DMS 273 (cell line): Measurements from ENCODE around the gene SLC26A1.

Source experiments
- DNase-seq: peaks from one replicate; lab custom pipeline; 2025; ENCODE audit not compliant: unreplicated experiment; lab: John Stamatoyannopoulos, UW

SLC26A1 gene

GRCh38 chr4:1014291-1015167 lies 21.3 kb upstream of the SLC26A1 start:
- DNase-seq = no peak

- no peak for DNase-seq
Measured at GRCh38 chr4:1013225-1014073, 20.2 kb upstream of the SLC26A1 start.

DNA sequence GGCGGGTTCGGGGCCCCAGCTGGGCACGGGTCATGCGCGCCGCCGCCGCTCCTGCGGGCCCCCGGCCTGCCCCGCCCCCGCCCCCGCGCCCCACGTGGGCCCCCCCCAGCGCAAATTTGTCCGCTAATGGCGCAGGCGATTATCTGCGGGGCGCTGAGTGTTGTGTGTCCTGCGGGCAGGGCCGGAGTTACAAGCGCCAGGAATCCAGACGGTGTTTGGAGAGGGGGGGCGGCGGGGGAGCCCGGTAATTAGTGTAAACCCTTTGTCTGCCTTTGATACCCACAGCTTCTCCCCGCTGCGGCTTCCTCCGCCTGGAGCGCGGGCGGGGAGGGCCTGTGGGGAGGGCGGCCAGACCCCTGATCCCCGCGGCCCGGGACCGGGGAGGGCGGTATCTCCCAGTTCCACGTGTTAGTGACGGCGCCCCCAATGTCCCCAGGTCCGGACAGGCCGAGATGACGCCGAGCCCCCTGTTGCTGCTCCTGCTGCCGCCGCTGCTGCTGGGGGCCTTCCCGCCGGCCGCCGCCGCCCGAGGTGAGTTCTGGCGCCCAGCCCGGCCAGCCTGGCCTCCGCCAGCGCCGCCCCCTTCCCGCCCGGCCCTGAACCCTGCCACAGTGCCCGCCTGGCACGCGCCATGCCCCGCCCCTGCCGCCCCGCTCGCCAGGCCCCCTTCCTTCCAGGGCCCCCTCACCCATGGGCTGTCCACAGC lies 19.0 kb upstream of the SLC26A1 start:
- peak; percentile 86 for DNase-seq

- DNase-seq = no peak
Measured at GRCh38 chr4:1011666-1012033, 18.4 kb upstream of the SLC26A1 start.

- peak; percentile 94 for DNase-seq
Measured at GRCh38 chr4:1011022-1011665, 17.9 kb upstream of the SLC26A1 start, which contains the start of gene FGFRL1. Gene FGFRL1 (plus strand): TSS chr4:1011626. CDS start chr4:1012486, 860 bp downstream.

DNA sequence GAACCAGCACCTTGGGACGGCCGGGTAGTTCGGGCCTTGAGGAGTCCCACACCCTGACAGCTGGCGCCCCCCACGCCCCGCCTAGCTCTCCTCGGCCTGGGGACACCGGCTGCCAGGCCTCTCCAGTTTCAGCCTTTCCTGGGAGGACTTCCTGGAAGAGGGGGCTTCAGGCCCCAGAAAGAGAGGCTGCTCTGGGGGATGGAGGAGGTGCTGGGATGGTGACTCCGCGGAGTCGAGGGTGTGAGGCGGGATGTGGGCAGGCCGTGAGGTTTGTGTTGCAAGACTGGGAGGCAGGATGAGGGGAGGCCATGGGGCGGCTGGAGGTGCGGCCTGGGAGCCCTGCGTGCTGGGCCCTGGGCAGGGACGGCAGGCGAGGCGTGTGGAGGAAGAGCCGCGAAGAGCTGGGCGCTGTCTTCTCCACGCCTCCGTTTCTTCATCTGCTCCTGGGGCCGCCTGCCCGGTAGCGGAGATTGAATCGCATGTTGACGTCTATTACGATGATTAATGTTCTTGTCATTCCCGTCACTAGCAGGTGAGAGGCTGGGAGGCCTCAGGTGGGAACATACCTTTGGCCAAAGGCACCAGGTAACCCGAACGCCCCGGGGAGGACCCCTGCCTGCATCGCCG lies 17.3 kb upstream of the SLC26A1 start:
- DNase-seq = peak; percentile 79

GRCh38 chr4:1009542-1010394 lies 16.6 kb upstream of the SLC26A1 start:
- DNase-seq = peak; percentile 76

GRCh38 chr4:1008840-1009541 lies 15.8 kb upstream of the SLC26A1 start:
- peak; percentile 36 for DNase-seq

DNA sequence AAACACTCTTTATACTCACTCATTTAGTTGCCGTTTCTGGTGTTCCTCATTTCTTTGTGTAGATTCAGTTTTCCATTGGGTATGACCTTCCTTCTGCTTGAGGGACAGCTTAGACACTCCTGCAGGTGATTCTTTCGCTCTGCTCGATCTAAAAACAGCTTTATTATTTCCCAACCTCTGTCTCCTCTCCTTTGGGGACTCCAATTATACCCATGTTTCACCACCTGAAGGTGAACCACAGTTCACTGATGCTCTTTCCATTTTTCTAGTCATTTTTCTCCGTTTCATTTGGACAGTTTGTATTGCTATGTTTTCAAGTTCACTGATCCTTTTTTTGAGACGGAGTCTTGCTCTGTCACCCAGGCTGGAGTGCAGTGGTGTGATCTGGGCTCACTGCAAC lies 13.7 kb upstream of the SLC26A1 start:
- DNase-seq = no peak

- DNase-seq = no peak
Measured at GRCh38 chr4:1004557-1005485, 11.6 kb upstream of the SLC26A1 start.

DNA sequence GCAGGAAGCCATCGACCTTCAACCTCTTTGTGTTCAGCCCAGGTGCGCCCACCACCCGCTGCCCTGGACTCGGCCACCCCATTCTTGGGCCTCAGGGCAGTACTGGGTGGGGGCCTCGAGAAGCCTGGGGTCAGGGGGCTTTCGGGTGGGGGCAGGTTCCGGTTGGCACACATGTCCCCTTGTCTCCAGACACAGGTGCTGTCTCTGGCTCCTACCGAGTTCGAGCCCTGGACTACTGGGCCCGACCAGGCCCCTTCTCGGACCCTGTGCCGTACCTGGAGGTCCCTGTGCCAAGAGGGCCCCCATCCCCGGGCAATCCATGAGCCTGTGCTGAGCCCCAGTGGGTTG lies 10.8 kb upstream of the SLC26A1 start:
- no peak for DNase-seq

DNA sequence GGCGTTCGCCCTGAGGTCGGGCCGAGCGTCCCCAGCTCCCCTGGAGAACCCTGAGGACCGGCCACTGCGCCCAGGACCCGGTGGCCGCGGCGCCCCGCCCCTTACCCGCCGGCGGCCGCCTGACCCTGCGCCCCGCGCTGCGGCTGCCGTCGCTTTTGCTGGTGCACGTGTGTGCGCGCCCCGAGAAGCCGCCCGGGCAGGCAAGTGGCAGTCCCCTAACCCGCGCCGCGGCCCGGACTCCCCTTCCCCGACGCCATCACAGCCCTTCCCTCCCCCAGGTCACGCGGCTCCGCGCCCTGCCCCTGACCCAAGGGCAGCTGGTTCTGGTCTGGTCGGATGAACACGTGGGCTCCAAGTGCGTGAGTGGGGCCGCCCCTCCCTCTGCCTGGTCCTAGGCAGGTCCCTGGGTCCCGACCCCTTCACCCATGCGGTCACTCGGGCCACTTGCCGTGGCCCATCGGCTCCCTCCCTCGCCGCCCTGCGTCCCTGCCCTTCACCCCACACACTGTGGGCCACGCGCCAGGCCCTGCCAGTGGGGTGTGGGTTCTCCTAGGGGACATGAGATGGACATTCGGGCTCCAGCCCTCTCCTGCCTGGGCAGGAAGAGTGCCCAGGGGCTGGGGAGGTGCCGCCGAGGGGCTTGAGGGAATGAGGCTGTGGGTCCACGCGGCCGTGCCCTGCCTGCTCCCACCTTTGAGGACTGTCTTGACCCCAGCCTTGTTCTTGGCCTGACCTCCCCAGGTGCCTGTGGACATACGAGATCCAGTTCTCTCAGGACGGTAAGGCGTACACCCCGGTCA lies 10.3 kb upstream of the SLC26A1 start:
- DNase-seq = no peak

GRCh38 chr4:1002631-1003251 lies 9.5 kb upstream of the SLC26A1 start:
- DNase-seq = peak; percentile 29

GRCh38 chr4:1002131-1002630 lies 9.0 kb upstream of the SLC26A1 start:
- peak; percentile 74 for DNase-seq

GRCh38 chr4:1001561-1002130 lies 8.4 kb upstream of the SLC26A1 start:
- no peak for DNase-seq

DNA sequence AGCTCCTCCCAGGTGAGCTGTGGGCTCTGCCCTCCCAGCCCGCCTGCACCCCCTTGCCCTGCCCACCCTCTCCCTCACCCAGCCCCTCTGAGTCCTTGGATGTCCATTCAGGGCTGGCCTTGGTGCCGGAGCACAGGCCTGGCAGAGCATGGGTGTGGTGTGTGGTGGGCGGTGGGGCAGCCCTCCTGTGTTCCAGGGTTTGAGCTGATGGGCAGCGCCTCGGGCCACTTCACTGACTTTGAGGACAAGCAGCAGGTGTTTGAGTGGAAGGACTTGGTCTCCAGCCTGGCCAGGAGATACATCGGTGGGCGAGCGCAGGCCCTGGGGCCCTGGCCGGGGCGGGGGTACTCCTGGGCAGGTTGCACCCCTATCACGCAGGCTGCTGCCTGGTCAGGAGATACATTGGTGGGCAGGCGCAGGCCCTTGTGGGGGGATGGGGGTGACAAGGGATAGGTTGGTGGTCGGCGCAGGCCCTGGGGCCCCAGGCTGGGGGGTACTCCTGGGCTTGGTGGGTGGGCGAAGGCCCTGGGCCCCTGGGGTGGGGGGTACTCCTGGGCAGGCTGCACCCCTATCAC lies 7.6 kb upstream of the SLC26A1 start:
- DNase-seq = no peak
